WTC11 (cell line): ENCODE measurements around the gene TBC1D1. TPM values are rescaled to one million over a fixed set of nuclear protein-coding genes. Genes with fewer than 3 reads are reported as not detected.

ENCODE experiments used
- ATAC-seq: fragments of 200-7000 bp; cut with Tn5 transposase; 2 replicates; pipeline ENCODE4 v1.10.0; 2021; ENCODE audit warnings: mild to moderate bottlenecking, moderate library complexity
- CTCF ChIA-PET: fragments of 300-600 bp; sonication (Branson Sonifier 250); formaldehyde crosslinking; loops from one replicate; lab custom pipeline; 2021; ENCODE audit warnings: antibody characterized with exemption; lab: Charles Lee
- POLR2A ChIA-PET: fragments of 350-600 bp; sonication (Branson Sonifier 250); formaldehyde crosslinking; loops from one replicate; lab custom pipeline; 2021; ENCODE audit warnings: antibody characterized with exemption; lab: Charles Lee
- DNase-seq: peaks from one replicate; pipeline ENCODE4 v3.0.0; 2021; ENCODE audit warnings: low spot score
- H3K27ac Mint-ChIP-seq: 2 replicates; pipeline ENCODE4 v1.8.0; 2021; ENCODE audit warnings: mixed read lengths
- H3K27me3 Mint-ChIP-seq: 2 replicates; pipeline ENCODE4 v1.8.0; 2021; ENCODE audit warnings: low read depth, mild to moderate bottlenecking, moderate library complexity, mixed read lengths
- H3K36me3 Mint-ChIP-seq: 2 replicates; pipeline ENCODE4 v1.8.0; 2021; ENCODE audit warnings: mixed read lengths
- H3K4me1 Mint-ChIP-seq: 2 replicates; pipeline ENCODE4 v1.8.0; 2022; ENCODE audit warnings: mixed read lengths
- H3K4me3 Mint-ChIP-seq: 2 replicates; pipeline ENCODE4 v1.8.0; 2021; ENCODE audit warnings: mild to moderate bottlenecking, moderate library complexity, mixed read lengths
- H3K9me3 Mint-ChIP-seq: 2 replicates; pipeline ENCODE4 v1.8.0; 2021; ENCODE audit warnings: mixed read lengths
- GABPB1 ChIP-seq: sonication (generic); formaldehyde crosslinking; IDR thresholded peaks from 2 replicates; pipeline ENCODE4 v1.8.1; 2023; ENCODE audit warnings: mild to moderate bottlenecking, missing genetic modification reagents
- NR3C1 ChIP-seq: sonication (generic); formaldehyde crosslinking; conservative IDR thresholded peaks from 2 replicates; pipeline ENCODE4 v1.8.1; 2023; ENCODE audit warnings: low read depth, mild to moderate bottlenecking, missing genetic modification reagents
- SMAD4 ChIP-seq: sonication (generic); formaldehyde crosslinking; IDR thresholded peaks from 2 replicates; pipeline ENCODE4 v1.8.0; 2022; ENCODE audit warnings: mild to moderate bottlenecking, missing genetic modification reagents
- SOX15 ChIP-seq: fragments of 250-450 bp; sonication (Bioruptor Pico); IDR thresholded peaks from 2 replicates; pipeline ENCODE4 v1.9.0; 2021; ENCODE audit warnings: mild to moderate bottlenecking
- SP1 ChIP-seq: sonication (generic); formaldehyde crosslinking; conservative IDR thresholded peaks from 2 replicates; pipeline ENCODE4 v1.8.1; 2022; ENCODE audit warnings: missing genetic modification reagents
- TCF7 ChIP-seq: sonication (generic); formaldehyde crosslinking; IDR thresholded peaks from 2 replicates; pipeline ENCODE4 v1.8.0; 2022; ENCODE audit warnings: mild to moderate bottlenecking, low read depth, missing genetic modification reagents, moderate library complexity
- TP53 ChIP-seq: sonication (generic); formaldehyde crosslinking; IDR thresholded peaks from 2 replicates; pipeline ENCODE4 v1.8.1; 2023; ENCODE audit warnings: mild to moderate bottlenecking, missing genetic modification reagents
- ZNF138 ChIP-seq: sonication (generic); formaldehyde crosslinking; conservative IDR thresholded peaks from 2 replicates; pipeline ENCODE4 v1.8.1; 2022; ENCODE audit warnings: mild to moderate bottlenecking, moderate library complexity, missing genetic modification reagents
- ZNF219 ChIP-seq: sonication (generic); formaldehyde crosslinking; IDR thresholded peaks from 2 replicates; pipeline ENCODE4 v1.8.0; 2023; ENCODE audit warnings: missing genetic modification reagents, mild to moderate bottlenecking, borderline replicate concordance
- total RNA-seq: library from RNA; stranded (reverse); gene quantifications from 3 replicates; pipeline ENCODE4 v1.2.3, GENCODE V29; 2021
- TF ChIP-seq, protein P1 (sequence below): sonication (generic); formaldehyde crosslinking; IDR thresholded peaks from 2 replicates; pipeline ENCODE4 v1.8.1; 2023; ENCODE audit warnings: mild to moderate bottlenecking, moderate library complexity, missing genetic modification reagents
- TF ChIP-seq, protein P2 (sequence below): sonication (generic); formaldehyde crosslinking; IDR thresholded peaks from 2 replicates; pipeline ENCODE4 v1.8.1; 2023; ENCODE audit warnings: mild to moderate bottlenecking, missing genetic modification reagents
- TF ChIP-seq, protein P3 (sequence below): fragments of 250-450 bp; sonication (Bioruptor Pico); IDR thresholded peaks from 2 replicates; pipeline ENCODE4 v1.9.0; 2021; ENCODE audit warnings: mild to moderate bottlenecking
- TF ChIP-seq, protein P4 (sequence below): sonication (generic); formaldehyde crosslinking; IDR thresholded peaks from 2 replicates; pipeline ENCODE4 v1.8.1; 2023; ENCODE audit warnings: mild to moderate bottlenecking, missing genetic modification reagents
- TF ChIP-seq, protein P5 (sequence below): sonication (generic); formaldehyde crosslinking; IDR thresholded peaks from 2 replicates; pipeline ENCODE4 v1.8.1; 2022; ENCODE audit warnings: low read depth, mild to moderate bottlenecking, moderate library complexity, missing genetic modification reagents, borderline replicate concordance
- TF ChIP-seq, protein P6 (sequence below): sonication (generic); formaldehyde crosslinking; IDR thresholded peaks from 2 replicates; pipeline ENCODE4 v1.8.1; 2023; ENCODE audit warnings: mild to moderate bottlenecking, missing genetic modification reagents, borderline replicate concordance
- TF ChIP-seq, protein P7 (sequence below): sonication (generic); formaldehyde crosslinking; IDR thresholded peaks from 2 replicates; pipeline ENCODE4 v1.8.1; 2023; ENCODE audit warnings: mild to moderate bottlenecking, missing genetic modification reagents, moderate library complexity
- TF ChIP-seq, protein P8 (sequence below): sonication (generic); formaldehyde crosslinking; conservative IDR thresholded peaks from 2 replicates; pipeline ENCODE4 v1.8.1; 2022; ENCODE audit warnings: mild to moderate bottlenecking, missing genetic modification reagents
- TF ChIP-seq, protein P9 (sequence below): fragments of 250-450 bp; sonication (Bioruptor Pico); IDR thresholded peaks from 2 replicates; pipeline ENCODE4 v1.9.0; 2021; ENCODE audit warnings: moderate library complexity, mild to moderate bottlenecking, inconsistent platforms, borderline replicate concordance

TBC1D1 gene
- total RNA-seq, 1 experiment from 2014 or later = 134 TPM

DNA sequence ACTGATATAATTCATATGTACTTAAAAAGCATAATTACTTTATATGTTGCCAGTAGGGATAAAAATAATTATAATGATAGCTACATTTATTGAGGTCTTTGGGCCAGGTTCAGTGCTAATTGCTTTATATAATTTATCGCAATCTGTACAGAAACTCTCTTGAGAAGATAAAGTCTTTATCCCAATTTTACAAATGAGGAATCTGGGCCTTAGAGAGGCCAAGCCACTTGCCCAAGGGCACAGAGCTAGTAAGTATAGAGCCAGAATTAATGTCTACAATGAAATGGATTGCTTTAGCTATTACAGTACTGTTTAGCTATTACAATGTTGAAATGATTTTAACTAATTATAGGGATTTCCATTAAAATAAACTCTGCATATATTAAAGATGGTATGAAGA lies 30.6 kb upstream of the TBC1D1 start:
- TF ChIP-seq NR3C1 (CRISPR knock-in tag) = no peak
- TF ChIP-seq, protein P1, sequence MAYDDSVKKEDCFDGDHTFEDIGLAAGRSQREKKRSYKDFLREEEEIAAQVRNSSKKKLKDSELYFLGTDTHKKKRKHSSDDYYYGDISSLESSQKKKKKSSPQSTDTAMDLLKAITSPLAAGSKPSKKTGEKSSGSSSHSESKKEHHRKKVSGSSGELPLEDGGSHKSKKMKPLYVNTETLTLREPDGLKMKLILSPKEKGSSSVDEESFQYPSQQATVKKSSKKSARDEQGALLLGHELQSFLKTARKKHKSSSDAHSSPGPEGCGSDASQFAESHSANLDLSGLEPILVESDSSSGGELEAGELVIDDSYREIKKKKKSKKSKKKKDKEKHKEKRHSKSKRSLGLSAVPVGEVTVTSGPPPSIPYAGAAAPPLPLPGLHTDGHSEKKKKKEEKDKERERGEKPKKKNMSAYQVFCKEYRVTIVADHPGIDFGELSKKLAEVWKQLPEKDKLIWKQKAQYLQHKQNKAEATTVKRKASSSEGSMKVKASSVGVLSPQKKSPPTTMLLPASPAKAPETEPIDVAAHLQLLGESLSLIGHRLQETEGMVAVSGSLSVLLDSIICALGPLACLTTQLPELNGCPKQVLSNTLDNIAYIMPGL (CRISPR knock-in tag) = no peak
- TF ChIP-seq, protein P2, sequence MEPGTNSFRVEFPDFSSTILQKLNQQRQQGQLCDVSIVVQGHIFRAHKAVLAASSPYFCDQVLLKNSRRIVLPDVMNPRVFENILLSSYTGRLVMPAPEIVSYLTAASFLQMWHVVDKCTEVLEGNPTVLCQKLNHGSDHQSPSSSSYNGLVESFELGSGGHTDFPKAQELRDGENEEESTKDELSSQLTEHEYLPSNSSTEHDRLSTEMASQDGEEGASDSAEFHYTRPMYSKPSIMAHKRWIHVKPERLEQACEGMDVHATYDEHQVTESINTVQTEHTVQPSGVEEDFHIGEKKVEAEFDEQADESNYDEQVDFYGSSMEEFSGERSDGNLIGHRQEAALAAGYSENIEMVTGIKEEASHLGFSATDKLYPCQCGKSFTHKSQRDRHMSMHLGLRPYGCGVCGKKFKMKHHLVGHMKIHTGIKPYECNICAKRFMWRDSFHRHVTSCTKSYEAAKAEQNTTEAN = no peak
- TF ChIP-seq, protein P3, sequence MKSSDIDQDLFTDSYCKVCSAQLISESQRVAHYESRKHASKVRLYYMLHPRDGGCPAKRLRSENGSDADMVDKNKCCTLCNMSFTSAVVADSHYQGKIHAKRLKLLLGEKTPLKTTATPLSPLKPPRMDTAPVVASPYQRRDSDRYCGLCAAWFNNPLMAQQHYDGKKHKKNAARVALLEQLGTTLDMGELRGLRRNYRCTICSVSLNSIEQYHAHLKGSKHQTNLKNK (CRISPR knock-in tag) = no peak
- H3K36me3 Mint-ChIP-seq = peaks cover 21% of the 10 kb centered on the region
- H3K27me3 Mint-ChIP-seq = no peaks in the 10 kb centered on the region
- ATAC-seq (no peak), DNase-seq (no peak)
- ChIA-PET POLR2A (no interaction called here), CTCF (interaction anchor here (1.1 kb wide), 1 partner anchor 175 kb away, joined by 3 read pairs; no protein-coding TSS in a partner anchor)
- no peaks in the 10 kb centered on the region for H3K9me3 Mint-ChIP-seq
- H3K4me3 Mint-ChIP-seq = no peak overlapping the region
- no peak overlapping the region for H3K27ac Mint-ChIP-seq
- H3K4me1 Mint-ChIP-seq = no peaks in the 10 kb centered on the region

DNA sequence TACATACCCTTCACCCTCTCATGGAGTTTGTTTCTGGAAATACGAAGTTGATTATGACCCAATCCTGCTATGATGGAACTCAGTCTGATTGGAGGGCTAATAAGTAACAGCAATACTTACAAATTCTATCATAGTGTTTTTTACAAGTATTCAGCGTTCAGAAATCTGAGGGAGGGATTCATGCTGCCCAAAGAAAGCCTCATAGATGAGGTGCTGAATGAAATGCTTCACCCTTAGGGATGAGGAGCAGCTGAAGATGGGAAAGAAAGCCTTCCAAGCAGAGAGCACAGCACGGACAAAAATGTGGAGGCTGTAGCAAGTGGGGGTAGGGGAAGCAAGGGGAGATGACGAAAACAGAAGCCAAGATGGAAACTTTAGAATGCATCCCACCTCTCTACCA lies 27.9 kb upstream of the TBC1D1 start:
- ChIA-PET CTCF (no interaction called here), POLR2A (no interaction called here)
- H3K4me1 Mint-ChIP-seq = no peaks in the 10 kb centered on the region
- H3K27ac Mint-ChIP-seq = no peak overlapping the region
- H3K9me3 Mint-ChIP-seq = peaks cover 6% of the 10 kb centered on the region; the same call in 1 of the 2 replicates
- DNase-seq (no peak), ATAC-seq (no peak)
- H3K4me3 Mint-ChIP-seq = no peak overlapping the region
- H3K36me3 Mint-ChIP-seq = peaks cover 18% of the 10 kb centered on the region
- no peaks in the 10 kb centered on the region for H3K27me3 Mint-ChIP-seq
- TF ChIP-seq, protein P4, sequence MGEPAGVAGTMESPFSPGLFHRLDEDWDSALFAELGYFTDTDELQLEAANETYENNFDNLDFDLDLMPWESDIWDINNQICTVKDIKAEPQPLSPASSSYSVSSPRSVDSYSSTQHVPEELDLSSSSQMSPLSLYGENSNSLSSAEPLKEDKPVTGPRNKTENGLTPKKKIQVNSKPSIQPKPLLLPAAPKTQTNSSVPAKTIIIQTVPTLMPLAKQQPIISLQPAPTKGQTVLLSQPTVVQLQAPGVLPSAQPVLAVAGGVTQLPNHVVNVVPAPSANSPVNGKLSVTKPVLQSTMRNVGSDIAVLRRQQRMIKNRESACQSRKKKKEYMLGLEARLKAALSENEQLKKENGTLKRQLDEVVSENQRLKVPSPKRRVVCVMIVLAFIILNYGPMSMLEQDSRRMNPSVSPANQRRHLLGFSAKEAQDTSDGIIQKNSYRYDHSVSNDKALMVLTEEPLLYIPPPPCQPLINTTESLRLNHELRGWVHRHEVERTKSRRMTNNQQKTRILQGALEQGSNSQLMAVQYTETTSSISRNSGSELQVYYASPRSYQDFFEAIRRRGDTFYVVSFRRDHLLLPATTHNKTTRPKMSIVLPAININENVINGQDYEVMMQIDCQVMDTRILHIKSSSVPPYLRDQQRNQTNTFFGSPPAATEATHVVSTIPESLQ (CRISPR knock-in tag) = no peak
- TF ChIP-seq, protein P5, sequence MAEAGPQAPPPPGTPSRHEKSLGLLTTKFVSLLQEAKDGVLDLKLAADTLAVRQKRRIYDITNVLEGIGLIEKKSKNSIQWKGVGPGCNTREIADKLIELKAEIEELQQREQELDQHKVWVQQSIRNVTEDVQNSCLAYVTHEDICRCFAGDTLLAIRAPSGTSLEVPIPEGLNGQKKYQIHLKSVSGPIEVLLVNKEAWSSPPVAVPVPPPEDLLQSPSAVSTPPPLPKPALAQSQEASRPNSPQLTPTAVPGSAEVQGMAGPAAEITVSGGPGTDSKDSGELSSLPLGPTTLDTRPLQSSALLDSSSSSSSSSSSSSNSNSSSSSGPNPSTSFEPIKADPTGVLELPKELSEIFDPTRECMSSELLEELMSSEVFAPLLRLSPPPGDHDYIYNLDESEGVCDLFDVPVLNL = no peak
- TF ChIP-seq SOX15 (no peak), ZNF219 (CRISPR knock-in tag) (no peak), GABPB1 (no peak), SP1 (CRISPR knock-in tag) (no peak), TCF7 (CRISPR knock-in tag) (no peak), ZNF138 (CRISPR knock-in tag) (no peak), SMAD4 (CRISPR knock-in tag) (no peak), NR3C1 (CRISPR knock-in tag) (no peak), TP53 (CRISPR knock-in tag) (no peak)
- TF ChIP-seq, protein P1 (CRISPR knock-in tag) = no peak
- TF ChIP-seq, protein P6, sequence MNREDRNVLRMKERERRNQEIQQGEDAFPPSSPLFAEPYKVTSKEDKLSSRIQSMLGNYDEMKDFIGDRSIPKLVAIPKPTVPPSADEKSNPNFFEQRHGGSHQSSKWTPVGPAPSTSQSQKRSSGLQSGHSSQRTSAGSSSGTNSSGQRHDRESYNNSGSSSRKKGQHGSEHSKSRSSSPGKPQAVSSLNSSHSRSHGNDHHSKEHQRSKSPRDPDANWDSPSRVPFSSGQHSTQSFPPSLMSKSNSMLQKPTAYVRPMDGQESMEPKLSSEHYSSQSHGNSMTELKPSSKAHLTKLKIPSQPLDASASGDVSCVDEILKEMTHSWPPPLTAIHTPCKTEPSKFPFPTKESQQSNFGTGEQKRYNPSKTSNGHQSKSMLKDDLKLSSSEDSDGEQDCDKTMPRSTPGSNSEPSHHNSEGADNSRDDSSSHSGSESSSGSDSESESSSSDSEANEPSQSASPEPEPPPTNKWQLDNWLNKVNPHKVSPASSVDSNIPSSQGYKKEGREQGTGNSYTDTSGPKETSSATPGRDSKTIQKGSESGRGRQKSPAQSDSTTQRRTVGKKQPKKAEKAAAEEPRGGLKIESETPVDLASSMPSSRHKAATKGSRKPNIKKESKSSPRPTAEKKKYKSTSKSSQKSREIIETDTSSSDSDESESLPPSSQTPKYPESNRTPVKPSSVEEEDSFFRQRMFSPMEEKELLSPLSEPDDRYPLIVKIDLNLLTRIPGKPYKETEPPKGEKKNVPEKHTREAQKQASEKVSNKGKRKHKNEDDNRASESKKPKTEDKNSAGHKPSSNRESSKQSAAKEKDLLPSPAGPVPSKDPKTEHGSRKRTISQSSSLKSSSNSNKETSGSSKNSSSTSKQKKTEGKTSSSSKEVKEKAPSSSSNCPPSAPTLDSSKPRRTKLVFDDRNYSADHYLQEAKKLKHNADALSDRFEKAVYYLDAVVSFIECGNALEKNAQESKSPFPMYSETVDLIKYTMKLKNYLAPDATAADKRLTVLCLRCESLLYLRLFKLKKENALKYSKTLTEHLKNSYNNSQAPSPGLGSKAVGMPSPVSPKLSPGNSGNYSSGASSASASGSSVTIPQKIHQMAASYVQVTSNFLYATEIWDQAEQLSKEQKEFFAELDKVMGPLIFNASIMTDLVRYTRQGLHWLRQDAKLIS = no peak
- TF ChIP-seq, protein P7, sequence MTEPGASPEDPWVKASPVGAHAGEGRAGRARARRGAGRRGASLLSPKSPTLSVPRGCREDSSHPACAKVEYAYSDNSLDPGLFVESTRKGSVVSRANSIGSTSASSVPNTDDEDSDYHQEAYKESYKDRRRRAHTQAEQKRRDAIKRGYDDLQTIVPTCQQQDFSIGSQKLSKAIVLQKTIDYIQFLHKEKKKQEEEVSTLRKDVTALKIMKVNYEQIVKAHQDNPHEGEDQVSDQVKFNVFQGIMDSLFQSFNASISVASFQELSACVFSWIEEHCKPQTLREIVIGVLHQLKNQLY (CRISPR knock-in tag) = no peak
- TF ChIP-seq, protein P8, sequence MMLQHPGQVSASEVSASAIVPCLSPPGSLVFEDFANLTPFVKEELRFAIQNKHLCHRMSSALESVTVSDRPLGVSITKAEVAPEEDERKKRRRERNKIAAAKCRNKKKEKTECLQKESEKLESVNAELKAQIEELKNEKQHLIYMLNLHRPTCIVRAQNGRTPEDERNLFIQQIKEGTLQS = no peak
- TF ChIP-seq, protein P9, sequence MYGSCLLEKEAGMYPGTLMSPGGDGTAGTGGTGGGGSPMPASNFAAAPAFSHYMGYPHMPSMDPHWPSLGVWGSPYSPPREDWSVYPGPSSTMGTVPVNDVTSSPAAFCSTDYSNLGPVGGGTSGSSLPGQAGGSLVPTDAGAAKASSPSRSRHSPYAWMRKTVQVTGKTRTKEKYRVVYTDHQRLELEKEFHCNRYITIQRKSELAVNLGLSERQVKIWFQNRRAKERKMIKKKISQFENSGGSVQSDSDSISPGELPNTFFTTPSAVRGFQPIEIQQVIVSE (CRISPR knock-in tag) = no peak
